Activated CD8-positive, alpha-beta memory T cell treated with anti-CD3 and anti-CD28 coated beads for 4 hours (primary cell): ENCODE results near the gene PSMC5.
"Not testable (repeated sequence)": the region's sequence is repeated elsewhere in the genome, so short reads cannot be mapped to it uniquely, and the experiment has no call there.

Experiments
- DNase-seq, 2 donors: peaks; one replicate each; pipeline ENCODE4 v3.0.0-alpha.2; 2020; ENCODE audit warnings: low read depth in 2 of 2

Gene PSMC5

GRCh38 chr17:63838631-63839171, 11.5 kb downstream of the PSMC5 start:
- no peak for DNase-seq

- no peak for DNase-seq
These were observed 13.5 kb downstream of the PSMC5 start for GRCh38 chr17:63840591-63841349.

- DNase-seq, result no peak
These were observed 14.3 kb downstream of the PSMC5 start for GRCh38 chr17:63841350-63842172.

GRCh38 chr17:63842173-63842539, 14.9 kb downstream of the PSMC5 start:
- no peak for DNase-seq

- peak; percentile 98 for DNase-seq
These were observed 15.5 kb downstream of the PSMC5 start, which contains the start of gene SMARCD2 for GRCh38 chr17:63842540-63843386. Gene SMARCD2 (minus strand): TSS chr17:63842685. CDS start chr17:63842674, 11 bp downstream.

- not testable (repeated sequence) for DNase-seq
These were observed 16.2 kb downstream of the PSMC5 start for GRCh38 chr17:63843387-63843888.

GRCh38 chr17:63843910-63844677, 16.9 kb downstream of the PSMC5 start:
- DNase-seq, result no peak

- DNase-seq, result no peak
These were observed 18.3 kb downstream of the PSMC5 start for GRCh38 chr17:63845509-63845908.

GRCh38 chr17:63847525-63848249, 20.5 kb downstream of the PSMC5 start:
- DNase-seq, result no peak

GRCh38 chr17:63848834-63849689, 21.8 kb downstream of the PSMC5 start:
- DNase-seq, result peak; percentile 90 to 93

GRCh38 chr17:63850401-63850800, 23.2 kb downstream of the PSMC5 start:
- DNase-seq, result no peak

- DNase-seq, result no peak
These were observed 26.0 kb downstream of the PSMC5 start for GRCh38 chr17:63853260-63853659.

- DNase-seq, result no peak
These were observed 27.5 kb downstream of the PSMC5 start for GRCh38 chr17:63854709-63855108.

GRCh38 chr17:63855185-63855584, 28.0 kb downstream of the PSMC5 start:
- DNase-seq, result no peak

- DNase-seq, result not testable (repeated sequence)
These were observed 29.2 kb downstream of the PSMC5 start for GRCh38 chr17:63856425-63856824.

- no peak for DNase-seq
These were observed 32.0 kb downstream of the PSMC5 start for GRCh38 chr17:63859257-63859656.

- DNase-seq, result not testable (repeated sequence)
These were observed 39.4 kb downstream of the PSMC5 start for GRCh38 chr17:63866625-63867024.

- DNase-seq, result not testable (repeated sequence)
These were observed 42.5 kb downstream of the PSMC5 start for GRCh38 chr17:63869491-63870291.
